ENCODE measurements around the gene ARSB. TPM values are rescaled to one million over a fixed set of nuclear protein-coding genes. Genes with fewer than 3 reads are reported as not detected.

The ARSB gene
- total RNA-seq, 1 experiment from 2014 or later: 11.4 TPM

GRCh38 chr5:78827725-78828124, 157.4 kb downstream of the ARSB start:
- Histone ChIP-seq H2BK20ac (ENCODE audit: low read depth, low read length, poor library complexity, severe bottlenecking) (no peak overlapping the region), H2BK12ac (ENCODE audit: insufficient read length, low read depth, low read length) (no peak overlapping the region), H4K5ac (ENCODE audit: insufficient read length, low read depth, low read length) (no peak overlapping the region), H2AK5ac (ENCODE audit: insufficient read length, low read length) (no peak overlapping the region), H2BK15ac (ENCODE audit: low read depth, low read length) (no peak overlapping the region), H2BK5ac (ENCODE audit: insufficient read length, low read length) (no peak overlapping the region), H3K4ac (ENCODE audit: low read depth, low read length) (no peak overlapping the region), H3K79me2 (ENCODE audit: insufficient read depth, low read length) (no peaks in the 10 kb centered on the region), H3K14ac (ENCODE audit: insufficient read depth, low read length) (no peak overlapping the region), H3K4me1 (ENCODE audit: insufficient read depth, low read length) (no peaks in the 10 kb centered on the region), H3K27ac (ENCODE audit: insufficient read length, low read depth, low read length) (no peak overlapping the region), H3K27me3 (ENCODE audit: insufficient read depth, low read length) (no peaks in the 10 kb centered on the region), H3K56ac (ENCODE audit: insufficient read length, low read depth, low read length) (no peak overlapping the region), H3K4me2 (ENCODE audit: insufficient read depth, insufficient read length, low read length) (no peak overlapping the region), H2BK120ac (ENCODE audit: low read depth, low read length, poor library complexity, severe bottlenecking) (no peak overlapping the region), H3K9ac (ENCODE audit: extremely low read depth, insufficient read length, low read length) (no peak overlapping the region), H3K79me1 (ENCODE audit: insufficient read depth, low read depth, low read length, poor library complexity, severe bottlenecking) (no peaks in the 10 kb centered on the region), H3K23ac (ENCODE audit: insufficient read length, low read depth, low read length) (no peak overlapping the region), H3K23me2 (ENCODE audit: insufficient read length, low read depth, low read length, poor library complexity, severe bottlenecking) (no peaks in the 10 kb centered on the region), H3K9me3 (ENCODE audit: control insufficient read depth, low read depth, low read length) (no peaks in the 10 kb centered on the region), H4K8ac (replicated peaks; ENCODE audit: insufficient read length, low read depth, low read length) (no peak overlapping the region), H3K18ac (ENCODE audit: insufficient read length, low read depth, low read length) (no peak overlapping the region), H3T11ph (ENCODE audit: low read length) (no peak overlapping the region), H4K20me1 (ENCODE audit: control insufficient read depth, insufficient read depth, insufficient read length) (no peaks in the 10 kb centered on the region), H2AFZ (ENCODE audit: low read length) (no peak overlapping the region), H4K91ac (ENCODE audit: insufficient read length, low read depth, low read length) (no peak overlapping the region)
- WGBS (ENCODE audit: extremely low coverage, insufficient read length, low lambda C conversion rate): no CpG with 5 or more reads among the region's 4 CpGs
- Mint-ChIP-seq H3K4me3 (no peak overlapping the region), H3K36me3 (ENCODE audit: insufficient read depth in 1 of 3, low read depth in 3 of 3) (peaks cover 0 to 4% (median 0%) of the 10 kb centered on the region in 3 experiments; a peak in 3 of 7 replicates), H3K4me1 (no peaks in the 10 kb centered on the region), H3K9me3 (no peaks in the 10 kb centered on the region; a peak in 2 of 5 replicates), H3K27ac (no peak overlapping the region), H3K27me3 (ENCODE audit: low read depth) (no peaks in the 10 kb centered on the region)
- no peak for DNase-seq
- TF ChIP-seq CTCF (conservative IDR thresholded peaks at IDR 0.05): no peak

All from H9 (cell line).